H9 (cell line): Measurements from ENCODE around the gene ACAP2. TPM values are rescaled to one million over a fixed set of nuclear protein-coding genes. Genes with fewer than 3 reads are reported as not detected.

ENCODE experiments used
- DNase-seq: peaks from one replicate; pipeline ENCODE4 v3.0.0-alpha.2; 2017
- H2AFZ ChIP-seq: one replicate; pipeline ENCODE4 v1.6.1; 2013; ENCODE audit warnings: mild to moderate bottlenecking, low read length, control low read depth, moderate library complexity
- H2AK5ac ChIP-seq: 2 replicates; pipeline ENCODE4 v1.6.1; 2013; ENCODE audit warnings: low read length, control low read depth, mixed read lengths; ENCODE audit not compliant: insufficient read length
- H2BK120ac ChIP-seq: one replicate; pipeline ENCODE4 v1.6.1; 2013; ENCODE audit warnings: low read depth, mild to moderate bottlenecking, low read length, control low read depth, inconsistent platforms; ENCODE audit not compliant: poor library complexity, severe bottlenecking
- H2BK12ac ChIP-seq: 2 replicates; pipeline ENCODE4 v1.6.1; 2013; ENCODE audit warnings: low read length, control low read depth, mixed read lengths, low read depth; ENCODE audit not compliant: insufficient read length
- H2BK15ac ChIP-seq: 2 replicates; pipeline ENCODE4 v1.6.1; 2013; ENCODE audit warnings: low read depth, low read length, control low read depth
- H2BK20ac ChIP-seq: one replicate; pipeline ENCODE4 v1.6.1; 2013; ENCODE audit warnings: low read depth, mild to moderate bottlenecking, low read length, control low read depth, inconsistent platforms; ENCODE audit not compliant: poor library complexity, severe bottlenecking
- H2BK5ac ChIP-seq: 2 replicates; pipeline ENCODE4 v1.6.1; 2013; ENCODE audit warnings: low read length, control low read depth, mixed read lengths; ENCODE audit not compliant: insufficient read length
- H3K14ac ChIP-seq: 2 replicates; pipeline ENCODE4 v1.6.1; 2013; ENCODE audit warnings: low read length, control low read depth; ENCODE audit not compliant: insufficient read depth
- H3K18ac ChIP-seq: 2 replicates; pipeline ENCODE4 v1.6.1; 2013; ENCODE audit warnings: low read depth, mild to moderate bottlenecking, mixed read lengths, low read length, control low read depth; ENCODE audit not compliant: insufficient read length
- H3K23ac ChIP-seq: 2 replicates; pipeline ENCODE4 v1.6.1; 2013; ENCODE audit warnings: low read length, control low read depth, mixed read lengths, low read depth; ENCODE audit not compliant: insufficient read length
- H3K23me2 ChIP-seq: 2 replicates; pipeline ENCODE4 v1.6.1; 2013; ENCODE audit warnings: low read depth, mild to moderate bottlenecking, mixed read lengths, low read length, control low read depth; ENCODE audit not compliant: insufficient read length, poor library complexity, severe bottlenecking
- H3K27ac ChIP-seq: 2 replicates; pipeline ENCODE4 v1.5.1; 2013; ENCODE audit warnings: low read length, control low read depth, mixed read lengths, low read depth; ENCODE audit not compliant: insufficient read length
- H3K27me3 ChIP-seq: 2 replicates; pipeline ENCODE4 v1.6.1; 2013; ENCODE audit warnings: low read length, control low read depth, inconsistent platforms; ENCODE audit not compliant: insufficient read depth
- H3K4ac ChIP-seq: 2 replicates; pipeline ENCODE4 v1.6.1; 2013; ENCODE audit warnings: low read depth, mild to moderate bottlenecking, control low read depth, inconsistent platforms, low read length, moderate library complexity
- H3K4me1 ChIP-seq: 2 replicates; pipeline ENCODE4 v1.6.1; 2013; ENCODE audit warnings: low read length, control low read depth, inconsistent platforms; ENCODE audit not compliant: insufficient read depth
- H3K4me2 ChIP-seq: 2 replicates; pipeline ENCODE4 v1.6.1; 2013; ENCODE audit warnings: low read length, control low read depth, mixed read lengths; ENCODE audit not compliant: insufficient read length, insufficient read depth
- H3K56ac ChIP-seq: 2 replicates; pipeline ENCODE4 v1.6.1; 2013; ENCODE audit warnings: low read depth, mild to moderate bottlenecking, mixed read lengths, low read length, control low read depth; ENCODE audit not compliant: insufficient read length
- H3K79me1 ChIP-seq: 2 replicates; pipeline ENCODE4 v1.6.1; 2013; ENCODE audit warnings: low read depth, mild to moderate bottlenecking, moderate library complexity, low read length, control low read depth, inconsistent platforms; ENCODE audit not compliant: insufficient read depth, poor library complexity, severe bottlenecking
- H3K79me2 ChIP-seq: 2 replicates; pipeline ENCODE4 v1.6.1; 2013; ENCODE audit warnings: low read length, control low read depth, inconsistent platforms; ENCODE audit not compliant: insufficient read depth
- H3K9ac ChIP-seq: 2 replicates; pipeline ENCODE4 v1.6.1; 2013; ENCODE audit warnings: low read length, control low read depth, mixed read lengths; ENCODE audit not compliant: insufficient read length; ENCODE audit errors: extremely low read depth
- H3K9me3 ChIP-seq: one replicate; pipeline ENCODE4 v1.6.1; 2013; ENCODE audit warnings: low read depth, low read length, inconsistent platforms; ENCODE audit not compliant: control insufficient read depth
- H3T11ph ChIP-seq: one replicate; pipeline ENCODE4 v1.6.1; 2013; ENCODE audit warnings: mild to moderate bottlenecking, low read length, control low read depth, inconsistent platforms
- H4K20me1 ChIP-seq: one replicate; pipeline ENCODE4 v1.6.1; 2013; ENCODE audit not compliant: control insufficient read depth, insufficient read length, insufficient read depth
- H4K5ac ChIP-seq: 2 replicates; pipeline ENCODE4 v1.6.1; 2013; ENCODE audit warnings: low read depth, mild to moderate bottlenecking, mixed read lengths, low read length, control low read depth; ENCODE audit not compliant: insufficient read length
- H4K8ac ChIP-seq: replicated peaks from 2 replicates; pipeline ENCODE4 v1.6.1; 2013; ENCODE audit warnings: low read length, control low read depth, mixed read lengths, low read depth; ENCODE audit not compliant: insufficient read length
- H4K91ac ChIP-seq: 2 replicates; pipeline ENCODE4 v1.6.1; 2013; ENCODE audit warnings: low read depth, mild to moderate bottlenecking, moderate library complexity, mixed read lengths, low read length, control low read depth; ENCODE audit not compliant: insufficient read length
- H3K27ac Mint-ChIP-seq, 3 experiments: 2 replicates in 2 of 3; 3 replicates in 1 of 3; pipeline ENCODE4 v1.8.0; 2020 to 2021; ENCODE audit warnings: mixed read lengths in 3 of 3, mild to moderate bottlenecking in 1 of 3, moderate library complexity in 1 of 3
- H3K27me3 Mint-ChIP-seq: 2 replicates; pipeline ENCODE4 v1.8.0; 2021; ENCODE audit warnings: low read depth, mild to moderate bottlenecking, moderate library complexity, mixed read lengths
- H3K36me3 Mint-ChIP-seq, 3 experiments: 2 replicates in 2 of 3; 3 replicates in 1 of 3; pipeline ENCODE4 v1.8.0; 2020 to 2021; ENCODE audit warnings: low read depth in 3 of 3, mixed read lengths in 3 of 3; ENCODE audit not compliant: insufficient read depth in 1 of 3
- H3K4me1 Mint-ChIP-seq, 2 experiments: 2 replicates each; pipeline ENCODE4 v1.8.0; 2020; ENCODE audit warnings: mixed read lengths in 2 of 2
- H3K4me3 Mint-ChIP-seq, 2 experiments: 2 replicates in 1 of 2; 3 replicates in 1 of 2; pipeline ENCODE4 v1.8.0; 2020 to 2021; ENCODE audit warnings: mild to moderate bottlenecking in 2 of 2, mixed read lengths in 2 of 2, moderate library complexity in 1 of 2
- H3K9me3 Mint-ChIP-seq, 2 experiments: 2 replicates in 1 of 2; 3 replicates in 1 of 2; pipeline ENCODE4 v1.8.0; 2020; ENCODE audit warnings: mild to moderate bottlenecking in 2 of 2, mixed read lengths in 2 of 2, moderate library complexity in 1 of 2
- WGBS: extraction: QIAGEN DNeasy Blood & Tissue Kit; methylation state at CpG from one replicate; pipeline ENCODE4 v1.1.7; 2013; ENCODE audit warnings: missing lambda C conversion rate, low lambda C conversion rate, mixed read lengths; ENCODE audit not compliant: insufficient read length; ENCODE audit errors: extremely low coverage; 5-methylcytosine and 5-hydroxymethylcytosine counted together
- total RNA-seq: library from RNA; stranded (reverse); gene quantifications from 2 replicates; pipeline ENCODE4 v1.2.1, GENCODE V29; 2021
- TF ChIP-seq, protein P1 (sequence below): fragments of 200-600 bp; sonication (generic); conservative IDR thresholded peaks from 3 replicates; pipeline ENCODE4 v1.8.0; 2021; ENCODE audit warnings: antibody characterized with exemption, mild to moderate bottlenecking

Gene ACAP2
- total RNA-seq, 1 experiment from 2014 or later: 30.8 TPM

DNA sequence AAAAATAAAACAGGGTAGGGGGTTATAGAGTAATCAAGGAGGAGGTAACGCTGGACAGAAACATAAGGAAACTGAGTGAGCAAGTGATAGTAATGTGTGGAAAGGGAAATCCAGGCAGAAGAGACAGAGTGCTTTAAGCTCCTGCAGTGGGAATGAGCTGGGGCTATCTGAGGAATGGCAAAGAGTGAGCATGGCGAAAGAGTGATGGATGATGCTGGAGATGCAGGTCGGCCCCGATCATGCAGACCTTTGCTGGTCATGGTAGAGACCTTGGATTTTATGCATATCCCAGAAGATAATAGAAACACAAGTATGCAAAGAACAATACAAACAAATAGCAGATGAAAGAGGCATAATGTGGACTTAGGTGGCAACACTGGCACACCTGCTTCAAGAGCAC, 26.0 kb upstream of the ACAP2 start:
- no CpG with 5 or more reads among the region's 4 CpGs for WGBS
- Mint-ChIP-seq H3K9me3 (peaks cover 6 to 7% of the 10 kb centered on the region in 2 experiments; a peak in 4 of 5 replicates), H3K27me3 (peaks cover 1% of the 10 kb centered on the region)

More for the DNA sequence above, 26.0 kb upstream of the ACAP2 start:
- Histone ChIP-seq H4K20me1 (no peaks in the 10 kb centered on the region), H4K91ac (no peak overlapping the region), H3K79me2 (no peaks in the 10 kb centered on the region), H2BK15ac (no peak overlapping the region), H3K18ac (no peak overlapping the region), H3K27ac (no peak overlapping the region), H2BK12ac (no peak overlapping the region), H2BK20ac (no peak overlapping the region), H2BK120ac (no peak overlapping the region), H3K9ac (no peak overlapping the region), H3K14ac (no peak overlapping the region), H2BK5ac (no peak overlapping the region), H3K56ac (no peak overlapping the region), H3K9me3 (no peaks in the 10 kb centered on the region), H4K8ac (no peak overlapping the region), H3K79me1 (no peaks in the 10 kb centered on the region), H3K4me1 (no peaks in the 10 kb centered on the region), H4K5ac (no peak overlapping the region), H3T11ph (no peak overlapping the region), H2AK5ac (no peak overlapping the region), H3K23me2 (no peaks in the 10 kb centered on the region), H3K27me3 (no peaks in the 10 kb centered on the region), H3K4ac (no peak overlapping the region), H3K23ac (no peak overlapping the region), H2AFZ (no peak overlapping the region), H3K4me2 (no peak overlapping the region)
- H3K4me1 Mint-ChIP-seq: peaks cover 3 to 6% of the 10 kb centered on the region in 2 experiments; a peak in 3 of 4 replicates
- DNase-seq: no peak
- no peak overlapping the region for H3K27ac Mint-ChIP-seq
- no peak overlapping the region for H3K4me3 Mint-ChIP-seq
- TF ChIP-seq, protein P1, sequence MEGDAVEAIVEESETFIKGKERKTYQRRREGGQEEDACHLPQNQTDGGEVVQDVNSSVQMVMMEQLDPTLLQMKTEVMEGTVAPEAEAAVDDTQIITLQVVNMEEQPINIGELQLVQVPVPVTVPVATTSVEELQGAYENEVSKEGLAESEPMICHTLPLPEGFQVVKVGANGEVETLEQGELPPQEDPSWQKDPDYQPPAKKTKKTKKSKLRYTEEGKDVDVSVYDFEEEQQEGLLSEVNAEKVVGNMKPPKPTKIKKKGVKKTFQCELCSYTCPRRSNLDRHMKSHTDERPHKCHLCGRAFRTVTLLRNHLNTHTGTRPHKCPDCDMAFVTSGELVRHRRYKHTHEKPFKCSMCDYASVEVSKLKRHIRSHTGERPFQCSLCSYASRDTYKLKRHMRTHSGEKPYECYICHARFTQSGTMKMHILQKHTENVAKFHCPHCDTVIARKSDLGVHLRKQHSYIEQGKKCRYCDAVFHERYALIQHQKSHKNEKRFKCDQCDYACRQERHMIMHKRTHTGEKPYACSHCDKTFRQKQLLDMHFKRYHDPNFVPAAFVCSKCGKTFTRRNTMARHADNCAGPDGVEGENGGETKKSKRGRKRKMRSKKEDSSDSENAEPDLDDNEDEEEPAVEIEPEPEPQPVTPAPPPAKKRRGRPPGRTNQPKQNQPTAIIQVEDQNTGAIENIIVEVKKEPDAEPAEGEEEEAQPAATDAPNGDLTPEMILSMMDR: no peak
- H3K36me3 Mint-ChIP-seq: no peaks in the 10 kb centered on the region; a peak in 2 of 7 replicates
